K562 (cell line): ENCODE results near the gene C1QA. TPM values are rescaled to one million over a fixed set of nuclear protein-coding genes. Genes with fewer than 3 reads are reported as not detected.
A peak's percentile ranks its signal among the peaks of the same experiment; 100 is the strongest.

ENCODE experiments used
- ATAC-seq: fragments of 200-7000 bp; cut with Tn5 transposase; 3 replicates; pipeline ENCODE4 v1.9.1; 2020; ENCODE audit warnings: moderate library complexity
- BruUV-seq: library from RNA; stranded (reverse); fragments of 400-500 nt; replicated peaks from 2 replicates; lab custom pipeline; 2021; lab: Mats Ljungman, UMichigan
- CTCF ChIA-PET: fragments of 300-600 bp; formaldehyde crosslinking; extraction: SDS; loops from one replicate; lab custom pipeline; 2021; ENCODE audit warnings: low intra/inter-chr PET ratio; lab: Yijun Ruan, JAX
- POLR2A ChIA-PET: fragments of 300-600, 350-650 bp; sonication (Branson Sonifier 250); formaldehyde crosslinking; extraction: SDS; loops from one replicate; lab custom pipeline; 2021; ENCODE audit warnings: antibody characterized with exemption, inconsistent platforms; lab: Yijun Ruan, JAX
- DNase-seq, 4 experiments: peaks; one replicate each; pipeline versions ENCODE4 v3.0.0 to v3.0.0-alpha.2; 2011 to 2018; ENCODE audit warnings: low spot score in 3 of 4, mixed read lengths in 3 of 4; ENCODE audit errors: extremely low read depth in 1 of 4
- FAIRE-seq: peaks from 2 replicates; lab custom pipeline; 2011; peaks lifted over from hg19 to GRCh38; lab: Jason Lieb, UNC
- H2AFZ ChIP-seq: 2 replicates; pipeline ENCODE4 v1.6.0; 2011; ENCODE audit warnings: low read depth, low read length, control low read depth, inconsistent platforms
- H3K27ac ChIP-seq: fragments of 200-600 bp; 3 replicates; pipeline ENCODE4 v1.8.0; 2011; ENCODE audit warnings: low read depth, mild to moderate bottlenecking, control low read depth, inconsistent platforms, low read length, moderate library complexity, mixed read lengths; ENCODE audit errors: extremely low read depth
- H3K27me3 ChIP-seq, 2 experiments: fragments of 300-600 bp in 1 of 2; 2 replicates in 1 of 2; 3 replicates in 1 of 2; pipeline versions ENCODE4 v1.6.0 to v1.8.0; 2011; ENCODE audit warnings: inconsistent platforms in 2 of 2, low read length in 2 of 2, mild to moderate bottlenecking in 1 of 2, mixed read lengths in 1 of 2, moderate library complexity in 1 of 2; ENCODE audit not compliant: control insufficient read depth in 2 of 2, insufficient read depth in 2 of 2
- H3K36me3 ChIP-seq: fragments of 300-600 bp; 3 replicates; pipeline ENCODE4 v1.8.0; 2011; ENCODE audit warnings: mild to moderate bottlenecking, low read length, inconsistent platforms; ENCODE audit not compliant: control insufficient read depth, insufficient read depth
- H3K4me1 ChIP-seq, 2 experiments: fragments of 200-600 bp in 1 of 2; replicated peaks in 1 of 2; 2 replicates in 1 of 2; 3 replicates in 1 of 2; pipeline versions ENCODE4 v1.5.1 to v1.8.0; 2011; ENCODE audit warnings: inconsistent platforms in 2 of 2, low read length in 2 of 2, mild to moderate bottlenecking in 1 of 2, mixed read lengths in 1 of 2, moderate library complexity in 1 of 2; ENCODE audit not compliant: control insufficient read depth in 2 of 2, insufficient read depth in 2 of 2
- H3K4me2 ChIP-seq: 2 replicates; pipeline ENCODE4 v1.6.1; 2011; ENCODE audit warnings: low read length, control low read depth, inconsistent platforms, mixed read lengths; ENCODE audit not compliant: insufficient read depth
- H3K4me3 ChIP-seq: fragments of 200-600 bp; sonication (generic), shearing (Covaris generic); 2 replicates; pipeline ENCODE4 v1.5.1; 2016; ENCODE audit warnings: control low read depth, inconsistent platforms
- H3K79me2 ChIP-seq: fragments of 200-600 bp; 3 replicates; pipeline ENCODE4 v1.8.0; 2011; ENCODE audit warnings: low read length, inconsistent platforms; ENCODE audit not compliant: control insufficient read depth, insufficient read depth
- H3K9ac ChIP-seq, 2 experiments: 2 replicates each; pipeline versions ENCODE4 v1.6.0 to v1.6.1; 2011; ENCODE audit warnings: low read depth in 2 of 2, low read length in 2 of 2, control low read depth in 1 of 2, inconsistent platforms in 1 of 2, mild to moderate bottlenecking in 1 of 2, mixed read lengths in 1 of 2; ENCODE audit not compliant: insufficient read depth in 1 of 2
- H3K9me1 ChIP-seq: one replicate; pipeline ENCODE4 v1.6.0; 2011; ENCODE audit warnings: inconsistent platforms, mild to moderate bottlenecking, low read length, moderate library complexity; ENCODE audit not compliant: control insufficient read depth, insufficient read depth
- H3K9me3 ChIP-seq: replicated peaks from 2 replicates; pipeline ENCODE4 v1.5.1; 2011; ENCODE audit warnings: low read depth, low read length, inconsistent platforms; ENCODE audit not compliant: control insufficient read depth, insufficient read depth
- H4K20me1 ChIP-seq: replicated peaks from 2 replicates; pipeline ENCODE4 v1.6.1; 2011; ENCODE audit warnings: low read length, inconsistent platforms, mixed read lengths; ENCODE audit not compliant: control insufficient read depth, insufficient read depth
- CBFA2T2 ChIP-seq: fragments of 450-650 bp; conservative IDR thresholded peaks from 2 replicates; pipeline ENCODE4 v1.6.1; 2017; ENCODE audit warnings: mild to moderate bottlenecking
- CREB3 ChIP-seq: fragments of 450-650 bp; conservative IDR thresholded peaks from 2 replicates; pipeline ENCODE4 v1.6.1; 2016; ENCODE audit warnings: missing genetic modification characterization, low read depth, mild to moderate bottlenecking, missing compliant biosample characterization, moderate library complexity
- E2F3 ChIP-seq: fragments of 250-450 bp; sonication (Bioruptor Pico); IDR thresholded peaks from 2 replicates; pipeline ENCODE4 v1.4.0; 2020; ENCODE audit warnings: mild to moderate bottlenecking
- HINFP ChIP-seq: fragments of 450-650 bp; conservative IDR thresholded peaks from 2 replicates; pipeline ENCODE4 v1.6.1; 2016; ENCODE audit warnings: missing genetic modification characterization, low read depth, mild to moderate bottlenecking, control low read depth, missing compliant biosample characterization
- IRF2 ChIP-seq: sonication (generic); formaldehyde crosslinking; IDR thresholded peaks from 2 replicates; pipeline ENCODE4 v1.8.1; 2022; ENCODE audit warnings: mild to moderate bottlenecking, missing genetic modification reagents
- MAX ChIP-seq: sonication (generic); formaldehyde crosslinking; IDR thresholded peaks from 2 replicates; pipeline ENCODE4 v1.9.0; 2022; ENCODE audit warnings: mild to moderate bottlenecking, missing genetic modification reagents
- MAZ ChIP-seq, 2 experiments: fragments of 450-650 bp in 1 of 2; sonication (generic) in 1 of 2; formaldehyde crosslinking; IDR thresholded peaks in 1 of 2; conservative IDR thresholded peaks in 1 of 2; 2 replicates each; pipeline versions ENCODE4 v1.4.0 to v1.5.0; 2020; ENCODE audit warnings: mild to moderate bottlenecking in 1 of 2, missing genetic modification reagents in 1 of 2
- MIER1 ChIP-seq: fragments of 450-650 bp; IDR thresholded peaks from 2 replicates; pipeline ENCODE4 v1.6.1; 2016; ENCODE audit warnings: antibody characterized with exemption, mild to moderate bottlenecking, low read depth
- NCOA1 ChIP-seq: fragments of 450-650 bp; IDR thresholded peaks from 2 replicates; pipeline ENCODE4 v1.6.1; 2016; ENCODE audit warnings: low read depth
- NR0B1 ChIP-seq: fragments of 450-650 bp; IDR thresholded peaks from one replicate; pipeline ENCODE4 v1.6.1; 2018; ENCODE audit warnings: mild to moderate bottlenecking, moderate library complexity; ENCODE audit not compliant: partially characterized antibody
- NR3C1 ChIP-seq: sonication (generic); formaldehyde crosslinking; IDR thresholded peaks from 2 replicates; pipeline ENCODE4 v1.8.1; 2022; ENCODE audit warnings: missing genetic modification reagents
- NR4A1 ChIP-seq, 2 experiments: fragments of 250-450 bp in 1 of 2; fragments of 450-650 bp in 1 of 2; sonication (Bioruptor Pico) in 1 of 2; IDR thresholded peaks; 2 replicates each; pipeline versions ENCODE4 v1.4.0 to v1.6.1; 2016 to 2020; ENCODE audit warnings: mild to moderate bottlenecking in 2 of 2, missing compliant biosample characterization in 1 of 2, missing genetic modification characterization in 1 of 2, moderate library complexity in 1 of 2
- PTBP1 ChIP-seq: fragments of 200-400 bp; formaldehyde crosslinking; IDR thresholded peaks from 2 replicates; pipeline ENCODE4 v1.6.1; 2017; ENCODE audit warnings: low read depth, low read length
- SMAD4 ChIP-seq: fragments of 250-450 bp; sonication (Bioruptor Pico); conservative IDR thresholded peaks from 2 replicates; pipeline ENCODE4 v1.8.0; 2021; ENCODE audit warnings: inconsistent platforms, mild to moderate bottlenecking, moderate library complexity
- TSC22D4 ChIP-seq: fragments of 450-650 bp; IDR thresholded peaks from 2 replicates; pipeline ENCODE4 v1.6.1; 2016; ENCODE audit warnings: missing genetic modification characterization, missing biosample characterization, control low read depth
- ZNF263 ChIP-seq: sonication (generic); formaldehyde crosslinking; IDR thresholded peaks from 2 replicates; pipeline ENCODE4 v1.8.0; 2022; ENCODE audit warnings: mild to moderate bottlenecking, missing genetic modification reagents, borderline replicate concordance
- WGBS: fragments of 100-300 bp; shearing (Covaris generic); methylation state at CpG from one replicate; pipeline ENCODE4 v1.1.6; 2016; ENCODE audit warnings: low coverage, mixed read lengths; ENCODE audit not compliant: insufficient coverage; ENCODE audit errors: missing lambda C conversion rate; 5-methylcytosine and 5-hydroxymethylcytosine counted together
- in situ Hi-C: fragments of 300-500 bp; cut with MboI; formaldehyde crosslinking; loops from 4 replicates; pipeline ENCODE4 v1.15.0; 2018; ENCODE audit warnings: inconsistent platforms, mixed read lengths
- intact Hi-C: fragments of 100-400 bp; cut with micrococcal nuclease; formaldehyde crosslinking; loops from 2 replicates; pipeline ENCODE4 v1.14.2; 2022
- polyA plus RNA-seq, 8 experiments: library from polyadenylated mRNA; depleted of rRNA in 4 of 8; stranded (reverse) in 5 of 8; unstranded in 3 of 8; fragments of >200 nt; fragmentation: Nextera tagmentation in 2 of 8; fragmentation: Illumina TruSeq in 1 of 8; extraction: Ambion mirVana in 2 of 8; extraction: Trizol in 1 of 8; gene quantifications; 2 replicates each; pipeline versions ENCODE4 v1.2.1 to v1.2.3, GENCODE V29; 2011 to 2014; ENCODE audit warnings: inconsistent platforms in 1 of 8, missing spikeins in 1 of 8
- total RNA-seq, 7 experiments: library from RNA; depleted of rRNA in 6 of 7; stranded (reverse); fragments of >200 nt in 6 of 7; fragmentation: Illumina TruSeq in 2 of 7; extraction: Trizol in 2 of 7; gene quantifications; 2 replicates each; pipeline versions ENCODE4 v1.2.1 to v1.2.3, GENCODE V29; 2011 to 2021; ENCODE audit warnings: low replicate concordance in 1 of 7

Gene C1QA
- total and polyA plus RNA-seq, 9 of the 15 experiments (the other 6 are each of a cell fraction or from before 2014, with no cell fraction given) = 0.71 TPM; not detected in 8

- Histone ChIP-seq H3K36me3 (no peaks in the 10 kb centered on the region), H3K9me3 (no peaks in the 10 kb centered on the region), H3K4me3 (no peak overlapping the region), H3K9ac (no peak overlapping the region), H3K4me1 (no peaks in the 10 kb centered on the region; a peak in 1 of 5 replicates), H4K20me1 (peaks cover 21% of the 10 kb centered on the region), H3K9me1 (no peaks in the 10 kb centered on the region), H3K79me2 (no peaks in the 10 kb centered on the region), H2AFZ (no peak overlapping the region), H3K27ac (no peak overlapping the region), H3K27me3 (peaks cover 6 to 23% of the 10 kb centered on the region in 2 experiments; a peak in 3 of 5 replicates), H3K4me2 (no peak overlapping the region)
- CTCF ChIA-PET = interaction anchor here (0.6 kb wide), 1 partner anchor 159 kb away, joined by 4 read pairs; no protein-coding TSS in a partner anchor
- BruUV-seq = no TSS peak
- FAIRE-seq = peak; percentile 93
- in situ Hi-C loops (no loop called here), intact Hi-C loops (no loop called here)
- peak; percentile 61 to 78 (median 72) for DNase-seq
- peak; percentile 95 for ATAC-seq
- POLR2A ChIA-PET = interaction anchor here (0.5 to 1.3 kb wide), 4 partner anchors 10 to 143 kb away, joined by 3 to 5 read pairs (median 4); no protein-coding TSS in a partner anchor
- 6% methylated on average over 7 of the region's 7 CpGs for WGBS
- peak; percentile 99 for TF ChIP-seq MIER1
- TF ChIP-seq MAZ (CRISPR knock-in tag; conservative IDR thresholded peaks at IDR 0.05 in 1 of 2, IDR thresholded peaks at IDR 0.05 in 1 of 2) = peak in 1 of 2 experiments; percentile 53; a peak in 1 of 4 replicates
- TF ChIP-seq NR0B1 = no peak
- peak; percentile 81 for TF ChIP-seq CREB3 (tag)
- TF ChIP-seq ZNF263 (CRISPR knock-in tag) = peak; percentile 67; the same call in 1 of the 2 replicates
- TF ChIP-seq MAX (CRISPR knock-in tag) = peak; percentile 28; the same call in 1 of the 2 replicates
- TF ChIP-seq SMAD4 (CRISPR knock-in tag) = 0 out of 2 replicates have a peak, but pooled peaks have one; percentile 46
- 0 out of 2 replicates have a peak, but pooled peaks have one; percentile 23 for TF ChIP-seq HINFP (tag)
- peak; percentile 61; the same call in 1 of the 2 replicates for TF ChIP-seq NCOA1
- TF ChIP-seq NR3C1 (CRISPR knock-in tag) = peak; percentile 85
- no peak for TF ChIP-seq CBFA2T2
- no peak for TF ChIP-seq NR4A1 (CRISPR knock-in tag; IDR thresholded peaks at IDR 0.05)
- peak; percentile 41; the same call in 1 of the 2 replicates for TF ChIP-seq NR4A1 (tag; IDR thresholded peaks at IDR 0.05)
- peak; percentile 38; the same call in 1 of the 2 replicates for TF ChIP-seq E2F3
- peak; percentile 78; the same call in 1 of the 2 replicates for TF ChIP-seq IRF2 (CRISPR knock-in tag)
- TF ChIP-seq TSC22D4 (tag) = no peak
- no peak for TF ChIP-seq PTBP1
These were observed 24.9 kb upstream of the C1QA start for GRCh38 chr1:22611530-22611947.
